ENCODE data around the gene DGAT2. TPM values are rescaled to one million over a fixed set of nuclear protein-coding genes. Genes with fewer than 3 reads are reported as not detected.

The DGAT2 gene
- total RNA-seq, 2 donors from 2014 or later, result 9.3 to 38.6 TPM

DNA sequence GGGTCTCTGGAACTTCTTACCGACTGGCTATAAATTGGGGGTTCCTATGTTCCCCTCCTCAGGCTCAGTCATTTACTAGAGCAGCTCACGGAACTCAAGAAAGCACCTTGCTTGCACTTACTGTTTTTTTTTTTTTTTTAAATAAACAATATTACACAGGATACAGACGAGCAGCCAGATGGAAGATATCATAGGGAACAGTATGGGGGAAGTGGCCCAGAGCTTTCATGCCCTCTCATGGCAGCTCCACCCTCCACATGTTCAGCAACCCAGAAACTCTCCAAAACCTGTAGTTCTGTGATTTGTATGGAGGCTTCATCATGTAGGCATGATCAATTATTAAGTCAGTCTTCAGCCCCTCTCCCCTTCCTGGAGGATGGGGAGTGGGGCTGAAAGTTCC lies 54.0 kb downstream of the DGAT2 start:
- no peak for ATAC-seq
- DNase-seq, result no peak
- peaks cover 20% of the 10 kb centered on the region for H3K4me1 ChIP-seq
- H3K27ac ChIP-seq, result no peak overlapping the region
- WGBS, 2 donors, result 64 to 73% methylated on average over 3 of the region's 3 CpGs
- H3K36me3 ChIP-seq (replicated peaks in 1 of 2; ENCODE audit: insufficient read depth in 1 of 2, low read depth in 2 of 2), result no peaks in the 10 kb centered on the region
- no peaks in the 10 kb centered on the region for H3K9me3 ChIP-seq
- no peak for TF ChIP-seq POLR2A (IDR thresholded peaks at IDR 0.05)
- TF ChIP-seq, protein P1, sequence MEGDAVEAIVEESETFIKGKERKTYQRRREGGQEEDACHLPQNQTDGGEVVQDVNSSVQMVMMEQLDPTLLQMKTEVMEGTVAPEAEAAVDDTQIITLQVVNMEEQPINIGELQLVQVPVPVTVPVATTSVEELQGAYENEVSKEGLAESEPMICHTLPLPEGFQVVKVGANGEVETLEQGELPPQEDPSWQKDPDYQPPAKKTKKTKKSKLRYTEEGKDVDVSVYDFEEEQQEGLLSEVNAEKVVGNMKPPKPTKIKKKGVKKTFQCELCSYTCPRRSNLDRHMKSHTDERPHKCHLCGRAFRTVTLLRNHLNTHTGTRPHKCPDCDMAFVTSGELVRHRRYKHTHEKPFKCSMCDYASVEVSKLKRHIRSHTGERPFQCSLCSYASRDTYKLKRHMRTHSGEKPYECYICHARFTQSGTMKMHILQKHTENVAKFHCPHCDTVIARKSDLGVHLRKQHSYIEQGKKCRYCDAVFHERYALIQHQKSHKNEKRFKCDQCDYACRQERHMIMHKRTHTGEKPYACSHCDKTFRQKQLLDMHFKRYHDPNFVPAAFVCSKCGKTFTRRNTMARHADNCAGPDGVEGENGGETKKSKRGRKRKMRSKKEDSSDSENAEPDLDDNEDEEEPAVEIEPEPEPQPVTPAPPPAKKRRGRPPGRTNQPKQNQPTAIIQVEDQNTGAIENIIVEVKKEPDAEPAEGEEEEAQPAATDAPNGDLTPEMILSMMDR (IDR thresholded peaks at IDR 0.05), result no peak
- no peaks in the 10 kb centered on the region for H3K27me3 ChIP-seq
- no peak overlapping the region for H3K4me3 ChIP-seq
- intact Hi-C loops (cut with DNase I), result no loop called here

DNA sequence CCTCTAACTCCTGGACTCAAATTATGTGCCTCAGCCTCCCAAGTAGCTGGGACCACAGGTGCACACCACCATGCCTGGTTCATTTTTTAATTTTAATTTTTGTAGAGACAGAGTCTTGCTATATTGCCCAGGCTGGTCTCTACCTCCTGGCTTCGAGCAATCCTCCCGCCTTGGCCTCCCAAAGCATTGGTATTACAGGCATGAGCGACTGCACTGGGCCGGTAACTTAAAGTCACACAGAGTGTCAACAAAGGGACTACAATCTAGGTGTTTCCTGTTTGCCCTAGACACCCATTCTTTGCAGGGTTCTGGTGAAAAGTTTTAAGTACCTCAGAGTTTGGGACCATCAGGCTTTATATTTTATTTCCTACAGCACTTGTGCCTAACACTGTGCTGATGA lies 54.8 kb downstream of the DGAT2 start:
- Histone ChIP-seq H3K36me3 (replicated peaks in 1 of 2; ENCODE audit: insufficient read depth in 1 of 2, low read depth in 2 of 2) (no peaks in the 10 kb centered on the region), H3K9me3 (no peaks in the 10 kb centered on the region), H3K4me3 (no peak overlapping the region), H3K4me1 (peaks cover 15% of the 10 kb centered on the region), H3K27ac (no peak overlapping the region), H3K27me3 (no peaks in the 10 kb centered on the region)
- ATAC-seq, result no peak
- intact Hi-C loops (cut with DNase I), result no loop called here
- TF ChIP-seq POLR2A (IDR thresholded peaks at IDR 0.05), result no peak
- TF ChIP-seq, protein P1 (IDR thresholded peaks at IDR 0.05), result no peak
- 67 to 71% methylated on average over 4 of the region's 4 CpGs for WGBS, 2 donors
- DNase-seq, result no peak

DNA sequence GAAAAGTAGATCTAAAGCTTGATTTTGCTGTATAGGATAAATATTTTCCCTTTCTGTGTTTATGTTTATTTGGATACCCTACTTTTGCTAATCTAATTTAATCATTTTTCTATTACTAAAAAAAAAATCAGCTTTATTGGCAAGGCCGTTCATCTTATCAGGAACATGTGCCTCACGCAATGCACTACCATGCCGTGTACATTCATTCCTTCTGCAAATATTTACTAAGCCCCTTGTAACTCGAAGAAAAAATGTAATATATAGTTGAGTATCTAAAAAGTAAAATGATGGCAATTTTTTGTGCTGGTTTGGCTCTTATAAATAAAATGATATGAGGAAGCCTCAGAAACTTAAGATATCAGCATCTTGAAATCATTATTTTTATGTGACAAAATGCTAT lies 55.4 kb downstream of the DGAT2 start:
- 10 to 15% methylated on average over 4 of the region's 4 CpGs for WGBS, 2 donors

DNA sequence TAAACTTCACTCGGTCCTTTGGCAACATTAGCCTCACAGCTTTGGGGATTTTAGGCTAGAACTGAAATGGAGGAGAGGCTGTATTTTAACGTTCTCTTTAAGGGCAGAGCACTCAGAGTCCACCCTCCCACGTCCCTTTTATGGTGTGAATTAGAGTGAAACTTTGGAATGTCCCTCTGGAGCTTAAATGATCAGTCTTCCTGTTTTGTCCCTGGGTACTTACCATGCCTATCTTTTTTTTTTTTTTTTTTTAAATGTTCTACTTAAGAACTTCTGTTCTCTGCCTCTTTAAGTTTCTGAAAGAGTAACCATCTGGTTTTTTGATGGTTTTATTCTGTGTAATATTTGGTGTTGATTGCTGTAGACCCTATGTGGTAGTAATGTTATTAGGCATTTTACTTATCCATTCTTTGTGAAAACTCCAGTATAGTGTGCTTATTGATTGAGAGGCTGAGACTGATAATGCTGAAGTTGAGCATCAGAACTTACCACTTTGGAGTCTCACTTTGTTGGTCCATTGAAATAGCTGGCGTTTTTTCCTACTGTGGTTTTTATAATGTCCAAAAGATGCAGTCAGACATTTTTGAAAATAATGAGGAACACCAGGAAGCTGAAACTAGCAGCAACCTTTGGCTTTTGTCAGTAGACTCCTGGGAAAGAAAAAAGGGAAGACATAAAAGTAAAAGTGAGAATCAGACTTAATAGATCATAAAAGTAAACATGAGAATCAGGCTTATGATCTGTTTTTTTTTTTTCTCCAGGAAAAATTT lies 58.1 kb downstream of the DGAT2 start:
- Histone ChIP-seq H3K27me3 (no peaks in the 10 kb centered on the region), H3K36me3 (replicated peaks in 1 of 2; ENCODE audit: insufficient read depth in 1 of 2, low read depth in 2 of 2) (no peaks in the 10 kb centered on the region), H3K9me3 (no peaks in the 10 kb centered on the region), H3K4me3 (no peak overlapping the region), H3K4me1 (peaks cover 15% of the 10 kb centered on the region), H3K27ac (peak overlapping the region in 2 of 4 donors; percentile 52 to 58)
- TF ChIP-seq POLR2A (IDR thresholded peaks at IDR 0.05), result no peak
- TF ChIP-seq, protein P1 (IDR thresholded peaks at IDR 0.05), result no peak
- peak; percentile 73 for ATAC-seq
- 42 to 52% methylated on average over 4 of the region's 4 CpGs for WGBS, 2 donors
- no peak for DNase-seq
- intact Hi-C loops (cut with DNase I), result no loop called here

More for the DNA sequence above, 55.4 kb downstream of the DGAT2 start:
- Histone ChIP-seq H3K36me3 (replicated peaks in 1 of 2; ENCODE audit: insufficient read depth in 1 of 2, low read depth in 2 of 2) (no peaks in the 10 kb centered on the region), H3K27me3 (no peaks in the 10 kb centered on the region), H3K27ac (no peak overlapping the region), H3K9me3 (no peaks in the 10 kb centered on the region), H3K4me1 (peaks cover 15% of the 10 kb centered on the region), H3K4me3 (no peak overlapping the region)
- ATAC-seq, result no peak
- TF ChIP-seq POLR2A (IDR thresholded peaks at IDR 0.05), result no peak
- TF ChIP-seq, protein P1 (IDR thresholded peaks at IDR 0.05), result no peak
- intact Hi-C loops (cut with DNase I), result no loop called here
- no peak for DNase-seq

DNA sequence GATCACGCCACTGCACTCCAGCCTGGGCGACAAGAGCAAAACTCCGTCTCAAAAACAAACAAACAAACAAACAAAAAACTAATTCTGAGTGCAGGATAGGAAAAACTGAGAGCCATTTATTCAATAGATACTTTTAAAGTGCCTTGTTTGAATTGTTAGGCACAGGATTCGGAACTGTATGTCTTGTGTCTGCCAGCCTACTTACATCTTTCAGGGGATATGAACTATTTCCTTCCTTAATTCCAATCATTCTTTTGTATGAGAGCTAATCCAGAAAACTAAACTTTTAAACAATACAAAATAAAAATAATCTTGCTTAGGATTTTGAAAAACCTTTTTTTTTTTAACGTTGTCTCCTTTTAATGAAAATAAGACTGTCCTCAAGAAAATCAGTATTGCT lies 59.0 kb downstream of the DGAT2 start:
- intact Hi-C loops (cut with DNase I), result no loop called here
- 70 to 79% methylated on average over 5 of the region's 5 CpGs for WGBS, 2 donors
- H3K4me1 ChIP-seq, result peaks cover 15% of the 10 kb centered on the region

More for the DNA sequence above, 59.0 kb downstream of the DGAT2 start:
- ATAC-seq, result no peak
- H3K36me3 ChIP-seq (replicated peaks in 1 of 2; ENCODE audit: insufficient read depth in 1 of 2, low read depth in 2 of 2), result no peaks in the 10 kb centered on the region
- H3K27me3 ChIP-seq, result no peaks in the 10 kb centered on the region
- TF ChIP-seq POLR2A (IDR thresholded peaks at IDR 0.05), result no peak
- TF ChIP-seq, protein P1 (IDR thresholded peaks at IDR 0.05), result no peak
- H3K27ac ChIP-seq, result peak overlapping the region in 2 of 4 donors; percentile 52 to 58
- no peak overlapping the region for H3K4me3 ChIP-seq
- no peak for DNase-seq
- no peaks in the 10 kb centered on the region for H3K9me3 ChIP-seq

Data from body of pancreas (tissue), 4 donors.